ENCODE results near the gene SNTB2. TPM values are rescaled to one million over a fixed set of nuclear protein-coding genes. Genes with fewer than 3 reads are reported as not detected.

SNTB2 gene
- total and polyA plus RNA-seq, 2 of the 13 experiments (the other 11 are each of a cell fraction or from before 2014, with no cell fraction given), result 11.5 to 19.2 TPM

DNA sequence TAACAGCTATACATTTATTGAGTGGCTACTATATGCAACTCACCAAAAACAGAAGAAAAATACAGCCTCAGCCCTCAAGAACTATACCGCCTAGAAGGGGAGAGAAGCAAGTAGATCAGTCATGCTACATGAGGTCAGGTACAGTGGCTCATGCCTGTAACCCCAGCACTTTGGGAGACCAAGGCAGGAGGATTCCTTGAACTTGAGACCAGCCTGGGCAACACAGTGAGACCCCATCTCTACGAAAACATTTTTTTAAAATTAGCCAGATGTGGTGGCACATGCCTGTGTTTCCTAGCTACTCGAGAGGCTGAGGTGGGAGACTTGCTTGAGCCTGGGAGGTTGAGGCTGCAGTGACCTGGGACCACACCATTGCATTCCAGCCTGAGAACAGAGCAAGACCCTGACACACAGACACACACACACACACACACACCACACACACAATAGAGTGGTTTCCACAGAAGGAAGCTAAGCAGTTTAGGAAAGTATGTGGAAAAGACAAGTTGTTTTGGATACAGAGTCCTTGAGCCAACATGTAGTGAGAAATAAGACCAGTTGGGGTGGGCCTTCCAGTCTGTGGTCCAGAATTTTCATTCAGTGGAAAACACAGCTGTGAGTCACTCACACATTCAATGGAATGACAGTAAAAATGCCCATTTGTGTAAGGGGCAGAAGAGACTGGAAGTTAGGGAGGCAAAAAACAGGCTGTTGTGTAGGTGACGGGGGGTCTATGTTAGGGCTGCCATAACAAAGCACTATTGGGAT lies 10.7 kb upstream of the SNTB2 start:
- no peak for ATAC-seq
- peaks cover 13% of the 10 kb centered on the region for H3K4me1 ChIP-seq (ENCODE audit: insufficient read depth, low read length)
- no peak overlapping the region for H2AFZ ChIP-seq (ENCODE audit: low read length)
- TF ChIP-seq, protein P1, sequence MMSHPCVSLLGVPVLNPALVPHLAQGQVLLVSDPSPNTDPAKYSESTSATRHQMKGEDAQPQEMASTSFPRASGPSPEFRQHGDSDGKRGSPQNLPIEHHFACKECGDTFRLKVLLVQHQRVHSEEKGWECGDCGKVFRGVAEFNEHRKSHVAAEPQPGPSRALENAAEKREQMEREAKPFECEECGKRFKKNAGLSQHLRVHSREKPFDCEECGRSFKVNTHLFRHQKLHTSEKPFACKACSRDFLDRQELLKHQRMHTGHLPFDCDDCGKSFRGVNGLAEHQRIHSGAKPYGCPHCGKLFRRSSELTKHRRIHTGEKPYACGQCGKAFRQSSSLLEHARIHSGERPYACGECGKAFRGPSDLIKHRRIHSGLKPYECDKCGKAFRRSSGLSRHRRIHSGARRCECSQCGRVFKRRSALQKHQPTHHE (CRISPR knock-in tag; IDR thresholded peaks at IDR 0.05; ENCODE audit: borderline replicate concordance), result no peak
- peak; percentile 67 for TF ChIP-seq ZNF121 (CRISPR knock-in tag; IDR thresholded peaks at IDR 0.05)
- no peak for DNase-seq (ENCODE audit: low spot score)
- WGBS (ENCODE audit: low lambda C conversion rate), result 98% methylated on average over 4 of the region's 4 CpGs
- no peak for FAIRE-seq
- POLR2A ChIA-PET, result no interaction called here
- CTCF ChIA-PET (ENCODE audit: low intra/inter-chr PET ratio, low total read pairs), result no interaction called here
- no peaks in the 10 kb centered on the region; a peak in 3 of 5 replicates for H3K36me3 ChIP-seq (replicated peaks in 1 of 2; ENCODE audit: control insufficient read depth in 1 of 2, insufficient read depth in 2 of 2, low read length in 2 of 2)
- no peak overlapping the region for H3K4me2 ChIP-seq (ENCODE audit: low read depth, low read length)
- no peak overlapping the region for H3K4me3 ChIP-seq (replicated peaks in 1 of 3; ENCODE audit: insufficient read depth in 1 of 3, low read depth in 2 of 3, low read length in 3 of 3)
- no peaks in the 10 kb centered on the region for H3K27me3 ChIP-seq (ENCODE audit: control insufficient read depth in 1 of 2, insufficient read depth in 2 of 2, low read length in 2 of 2)
- H3K9ac ChIP-seq (ENCODE audit: insufficient read depth, low read depth, low read length), result no peak overlapping the region
- in situ Hi-C loops (cut with HindIII; ENCODE audit: extremely low pct_ligation_motif_present, low pct_unique_long_range_greater_than_20kb) (no loop called here), intact Hi-C loops (cut with micrococcal nuclease; ENCODE audit: unreplicated experiment) (no loop called here)
- BruUV-seq (replicated peaks), result no TSS peak
- H4K20me1 ChIP-seq (ENCODE audit: insufficient read depth, low read length), result no peaks in the 10 kb centered on the region
- no peaks in the 10 kb centered on the region for H3K9me3 ChIP-seq (ENCODE audit: low read length)
- H3K79me2 ChIP-seq (ENCODE audit: insufficient read depth, low read length), result no peaks in the 10 kb centered on the region
- no peak overlapping the region for H3K27ac ChIP-seq (ENCODE audit: extremely low read length, insufficient read depth, low read length)

DNA sequence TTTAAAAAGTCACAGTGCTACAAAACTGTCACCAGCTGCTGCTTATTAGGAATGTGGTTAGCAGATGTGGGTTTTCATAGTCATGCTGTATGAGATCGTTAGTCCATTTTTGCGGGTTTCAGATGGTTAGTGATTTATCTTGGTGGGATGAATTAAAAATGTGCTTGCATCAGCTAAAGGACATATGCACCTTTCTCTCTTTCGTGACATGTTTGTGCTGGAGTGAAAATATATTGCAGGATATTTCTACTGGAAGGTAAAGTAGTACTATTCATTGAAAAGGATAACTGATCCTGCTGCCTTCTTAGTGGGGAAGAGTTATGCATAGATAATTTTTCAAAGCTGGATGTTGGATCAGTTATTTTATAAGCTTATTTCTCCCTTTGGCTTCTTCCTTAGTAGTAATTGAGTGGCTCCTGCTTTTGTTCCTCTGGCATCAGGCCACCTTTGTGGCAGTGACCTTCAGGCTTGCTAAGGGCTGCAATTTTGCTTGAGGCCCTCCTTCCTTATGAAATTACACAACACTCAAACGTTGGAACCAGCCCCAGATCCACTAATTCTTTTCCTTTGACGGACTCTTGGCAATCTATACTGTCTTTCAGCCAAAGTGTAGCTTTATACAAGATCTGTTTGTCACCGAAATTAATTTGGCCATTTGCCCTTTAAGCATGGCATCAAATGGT lies 7.5 kb upstream of the SNTB2 start:
- no peak overlapping the region for H3K9ac ChIP-seq (ENCODE audit: insufficient read depth, low read depth, low read length)
- no peak overlapping the region for H3K4me3 ChIP-seq (replicated peaks in 1 of 3; ENCODE audit: insufficient read depth in 1 of 3, low read depth in 2 of 3, low read length in 3 of 3)
- ChIA-PET POLR2A (interaction anchor here (1.1 kb wide), 1 partner anchor 8 kb away, joined by 4 read pairs; no protein-coding TSS in a partner anchor), CTCF (ENCODE audit: low intra/inter-chr PET ratio, low total read pairs) (no interaction called here)
- WGBS (ENCODE audit: low lambda C conversion rate), result 48% methylated on average over 6 of the region's 6 CpGs
- DNase-seq (ENCODE audit: low spot score), result peak; percentile 40
- no peaks in the 10 kb centered on the region for H4K20me1 ChIP-seq (ENCODE audit: insufficient read depth, low read length)
- no peaks in the 10 kb centered on the region for H3K79me2 ChIP-seq (ENCODE audit: insufficient read depth, low read length)
- no TSS peak for BruUV-seq (replicated peaks)
- H3K4me1 ChIP-seq (ENCODE audit: insufficient read depth, low read length), result peaks cover 24% of the 10 kb centered on the region
- no peak for FAIRE-seq
- no peak overlapping the region for H3K27ac ChIP-seq (ENCODE audit: extremely low read length, insufficient read depth, low read length)
- no peaks in the 10 kb centered on the region for H3K9me3 ChIP-seq (ENCODE audit: low read length)
- H2AFZ ChIP-seq (ENCODE audit: low read length), result no peak overlapping the region
- no peaks in the 10 kb centered on the region; a peak in 1 of 5 replicates for H3K36me3 ChIP-seq (replicated peaks in 1 of 2; ENCODE audit: control insufficient read depth in 1 of 2, insufficient read depth in 2 of 2, low read length in 2 of 2)
- H3K27me3 ChIP-seq (ENCODE audit: control insufficient read depth in 1 of 2, insufficient read depth in 2 of 2, low read length in 2 of 2), result no peaks in the 10 kb centered on the region
- peak; percentile 20; the same call in 1 of the 3 replicates for ATAC-seq
- intact Hi-C loops (cut with micrococcal nuclease; ENCODE audit: unreplicated experiment), result no loop called here
- H3K4me2 ChIP-seq (ENCODE audit: low read depth, low read length), result no peak overlapping the region
- in situ Hi-C loops (cut with HindIII; ENCODE audit: extremely low pct_ligation_motif_present, low pct_unique_long_range_greater_than_20kb), result no loop called here
- TF ChIP-seq CEBPB (IDR thresholded peaks at IDR 0.05; ENCODE audit: borderline replicate concordance, low read depth, low read length) (peak; percentile 70), ATF7 (IDR thresholded peaks at IDR 0.05) (no peak), ATF7 (CRISPR knock-in tag; IDR thresholded peaks at IDR 0.05) (no peak), ZNF891 (CRISPR knock-in tag; IDR thresholded peaks at IDR 0.05) (no peak), RORA (CRISPR knock-in tag; IDR thresholded peaks at IDR 0.05) (no peak), SP5 (CRISPR knock-in tag; IDR thresholded peaks at IDR 0.05; ENCODE audit: borderline replicate concordance, low read depth) (no peak), ZNF747 (CRISPR knock-in tag; IDR thresholded peaks at IDR 0.05; ENCODE audit: borderline replicate concordance) (no peak), IRF2 (CRISPR knock-in tag; IDR thresholded peaks at IDR 0.05) (no peak)
- TF ChIP-seq, protein P2, sequence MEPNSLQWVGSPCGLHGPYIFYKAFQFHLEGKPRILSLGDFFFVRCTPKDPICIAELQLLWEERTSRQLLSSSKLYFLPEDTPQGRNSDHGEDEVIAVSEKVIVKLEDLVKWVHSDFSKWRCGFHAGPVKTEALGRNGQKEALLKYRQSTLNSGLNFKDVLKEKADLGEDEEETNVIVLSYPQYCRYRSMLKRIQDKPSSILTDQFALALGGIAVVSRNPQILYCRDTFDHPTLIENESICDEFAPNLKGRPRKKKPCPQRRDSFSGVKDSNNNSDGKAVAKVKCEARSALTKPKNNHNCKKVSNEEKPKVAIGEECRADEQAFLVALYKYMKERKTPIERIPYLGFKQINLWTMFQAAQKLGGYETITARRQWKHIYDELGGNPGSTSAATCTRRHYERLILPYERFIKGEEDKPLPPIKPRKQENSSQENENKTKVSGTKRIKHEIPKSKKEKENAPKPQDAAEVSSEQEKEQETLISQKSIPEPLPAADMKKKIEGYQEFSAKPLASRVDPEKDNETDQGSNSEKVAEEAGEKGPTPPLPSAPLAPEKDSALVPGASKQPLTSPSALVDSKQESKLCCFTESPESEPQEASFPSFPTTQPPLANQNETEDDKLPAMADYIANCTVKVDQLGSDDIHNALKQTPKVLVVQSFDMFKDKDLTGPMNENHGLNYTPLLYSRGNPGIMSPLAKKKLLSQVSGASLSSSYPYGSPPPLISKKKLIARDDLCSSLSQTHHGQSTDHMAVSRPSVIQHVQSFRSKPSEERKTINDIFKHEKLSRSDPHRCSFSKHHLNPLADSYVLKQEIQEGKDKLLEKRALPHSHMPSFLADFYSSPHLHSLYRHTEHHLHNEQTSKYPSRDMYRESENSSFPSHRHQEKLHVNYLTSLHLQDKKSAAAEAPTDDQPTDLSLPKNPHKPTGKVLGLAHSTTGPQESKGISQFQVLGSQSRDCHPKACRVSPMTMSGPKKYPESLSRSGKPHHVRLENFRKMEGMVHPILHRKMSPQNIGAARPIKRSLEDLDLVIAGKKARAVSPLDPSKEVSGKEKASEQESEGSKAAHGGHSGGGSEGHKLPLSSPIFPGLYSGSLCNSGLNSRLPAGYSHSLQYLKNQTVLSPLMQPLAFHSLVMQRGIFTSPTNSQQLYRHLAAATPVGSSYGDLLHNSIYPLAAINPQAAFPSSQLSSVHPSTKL (CRISPR knock-in tag; IDR thresholded peaks at IDR 0.05), result peak; percentile 46; the same call in 1 of the 2 replicates
